ENCODE results near the gene FPGS.
A peak's percentile ranks its signal among the peaks of the same experiment; 100 is the strongest.
"Not testable (repeated sequence)": the region's sequence is repeated elsewhere in the genome, so short reads cannot be mapped to it uniquely, and the experiment has no call there.

The FPGS gene

DNA sequence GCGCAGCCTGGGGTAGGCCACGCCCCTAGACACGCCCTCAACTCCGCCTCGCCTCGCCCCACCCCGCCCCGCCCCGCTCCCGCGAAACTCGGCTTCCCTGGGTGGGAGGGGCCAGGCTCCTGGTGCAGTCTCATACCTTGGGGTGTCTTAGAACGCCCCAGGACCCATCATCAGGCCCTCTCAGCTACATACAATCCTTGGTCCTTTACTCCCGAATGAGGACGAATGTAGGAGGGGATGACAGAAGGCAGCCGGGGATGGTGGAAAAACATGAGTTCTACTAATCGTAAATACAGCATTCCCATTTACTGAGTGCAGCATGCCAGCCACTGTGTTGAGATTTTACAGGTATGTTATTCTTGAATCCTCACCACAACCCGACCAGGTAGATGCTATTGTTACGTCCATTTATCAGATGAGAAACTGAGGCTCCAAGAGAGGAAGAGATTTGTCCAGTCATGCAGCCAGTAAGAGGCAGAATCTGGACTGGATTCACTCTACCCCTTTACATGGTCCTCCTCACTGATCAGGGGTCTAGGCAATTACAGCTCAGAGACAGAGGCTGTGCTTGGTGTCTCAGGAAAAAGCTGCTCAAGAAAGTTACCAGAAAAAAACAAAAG, 31.0 kb upstream of the FPGS start:
- DNase-seq (ENCODE audit: low spot score): no peak

GRCh38 chr9:127772603-127773002, 30.1 kb upstream of the FPGS start:
- no peak for DNase-seq (ENCODE audit: low spot score)

DNA sequence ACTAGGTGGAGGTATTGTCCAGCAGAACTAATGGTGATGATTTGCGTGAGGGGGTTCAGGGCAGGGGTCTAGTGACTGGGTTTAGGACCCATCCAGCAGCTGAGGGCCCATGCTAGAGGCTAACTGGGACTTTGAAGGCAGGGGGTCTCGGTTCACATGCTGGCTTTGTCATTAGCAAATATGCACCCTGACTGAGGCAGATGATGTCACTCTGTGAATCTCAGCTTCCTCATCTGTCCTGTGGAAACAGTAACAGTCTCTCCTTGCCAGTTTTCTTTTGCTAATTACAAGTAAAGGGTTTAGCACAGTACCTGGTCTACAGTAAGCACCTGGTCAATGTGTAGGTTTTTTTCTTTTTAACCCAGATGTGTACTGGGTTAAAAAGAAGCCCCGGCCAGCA, 29.4 kb upstream of the FPGS start:
- DNase-seq (ENCODE audit: low spot score): no peak

DNA sequence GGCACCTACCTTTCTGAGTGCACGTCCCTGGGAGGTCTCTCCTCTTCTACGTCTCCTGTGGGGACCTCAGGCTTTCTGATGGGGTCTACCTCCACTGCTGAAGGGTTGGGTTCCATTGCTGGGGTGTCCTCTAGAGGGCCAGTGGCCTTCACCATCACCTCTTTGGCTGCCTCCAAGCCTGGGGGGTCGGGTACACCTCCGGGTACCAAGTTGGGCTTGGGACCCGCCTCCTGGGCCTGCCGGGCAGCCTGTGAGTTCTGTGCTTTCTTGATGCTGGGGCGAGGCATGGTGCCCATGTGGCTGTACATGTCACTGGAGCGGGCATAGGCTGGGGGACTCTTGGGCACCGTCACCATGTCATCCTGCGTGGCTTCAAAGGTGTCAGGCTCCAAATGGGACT, 28.7 kb upstream of the FPGS start:
- DNase-seq (ENCODE audit: low spot score): no peak

DNA sequence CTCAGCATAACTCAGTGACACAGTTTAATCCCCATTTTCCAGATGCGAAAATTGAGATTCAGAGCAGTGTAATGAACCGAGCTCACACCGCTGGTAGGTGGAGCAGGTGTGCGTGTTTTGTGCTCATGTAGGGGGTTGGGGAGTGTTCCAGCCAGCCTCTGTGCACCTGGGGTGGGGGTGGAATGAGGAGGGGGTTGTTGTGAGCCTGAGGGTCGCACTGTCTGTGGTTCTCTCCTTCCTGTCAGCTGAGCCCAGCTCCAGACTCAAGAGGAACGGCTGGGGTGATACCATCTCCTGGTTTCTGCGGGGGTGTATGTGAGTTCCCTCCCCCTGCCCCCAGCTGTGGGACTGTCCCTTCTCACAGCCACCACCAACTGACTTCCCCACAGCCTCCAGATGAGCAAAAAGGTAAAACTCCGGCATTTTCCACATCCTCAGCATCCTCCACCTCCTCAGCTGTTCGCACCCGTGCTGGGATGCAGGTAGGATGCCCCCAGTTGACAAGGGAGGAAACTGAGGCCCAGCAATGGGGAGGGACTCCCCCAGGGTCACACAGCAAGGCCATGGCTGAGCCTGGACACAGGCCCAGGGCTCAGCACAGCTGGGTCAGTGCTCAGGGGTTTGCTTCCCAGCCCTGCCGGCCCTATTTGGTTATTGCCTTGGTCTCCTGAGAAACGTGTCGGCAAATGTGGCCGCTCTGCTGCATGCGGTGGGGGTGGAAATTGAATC, 26.3 kb upstream of the FPGS start:
- no peak for DNase-seq (ENCODE audit: low spot score)

DNA sequence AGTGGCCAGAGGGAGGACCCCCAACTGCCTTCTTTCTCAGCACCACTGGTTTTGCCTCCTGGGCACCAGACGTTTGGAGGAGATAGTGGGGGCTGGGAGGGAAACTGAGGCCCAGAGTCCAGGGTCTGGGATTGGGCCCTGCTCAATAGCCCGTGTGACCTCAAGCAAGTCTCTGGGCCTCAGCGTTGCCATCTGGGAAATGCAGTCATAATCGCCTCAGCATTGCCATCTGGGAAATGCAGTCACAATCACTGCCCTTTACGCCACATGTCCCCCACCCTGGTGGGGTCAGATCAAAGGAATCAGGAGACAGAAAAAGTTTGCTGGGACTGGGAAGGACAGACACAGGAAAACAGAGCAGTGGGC, 25.8 kb upstream of the FPGS start:
- DNase-seq (ENCODE audit: low spot score): no peak

- DNase-seq (ENCODE audit: low spot score): no peak
Measured at GRCh38 chr9:127777368-127777980, 25.2 kb upstream of the FPGS start.

DNA sequence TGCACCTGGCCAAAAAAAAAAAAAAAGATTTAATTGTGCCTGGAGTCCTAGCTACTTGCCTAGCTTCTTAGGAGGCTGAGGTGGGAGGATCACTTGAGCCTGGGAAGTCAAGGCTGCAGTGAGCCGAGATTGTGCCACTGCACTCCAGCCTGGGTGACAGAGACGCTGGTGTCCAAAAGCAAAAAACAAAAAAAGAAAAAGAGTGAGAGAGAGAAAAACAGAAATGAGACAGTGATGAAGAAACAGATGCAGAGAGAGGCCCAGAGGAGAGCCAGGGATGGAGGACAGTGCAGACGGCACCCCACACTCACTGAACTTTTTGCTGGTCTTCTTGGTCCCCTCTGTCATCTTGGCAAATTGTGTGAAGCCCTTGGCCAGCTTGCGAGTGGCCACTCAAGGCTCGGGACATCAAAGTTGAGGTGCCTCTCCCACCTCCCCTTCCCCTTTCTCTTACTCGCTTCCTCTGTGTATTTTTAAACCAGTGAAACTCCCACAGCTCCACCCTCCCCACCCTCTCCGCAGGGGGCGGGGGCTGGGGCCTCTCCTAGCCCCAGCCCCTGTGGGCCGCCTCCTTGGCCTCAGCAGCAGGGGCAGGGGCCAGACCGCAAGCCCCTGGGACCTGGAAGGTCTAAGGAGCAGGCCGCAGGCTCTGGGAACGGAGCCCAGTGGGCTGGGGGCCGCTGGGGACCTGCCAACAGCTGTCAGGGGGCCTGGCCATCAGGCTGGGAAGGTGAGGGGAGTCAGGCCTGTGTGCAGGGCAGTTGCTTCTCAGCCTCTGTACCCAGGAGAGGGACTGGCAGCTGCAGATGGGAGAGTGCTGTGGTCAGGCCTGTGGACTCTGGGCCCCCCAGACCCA, 24.2 kb upstream of the FPGS start, which contains the start of gene SH2D3C:
TSS of gene SH2D3C (minus strand) at position 387 of the 856 bp plus-strand sequence. CDS start at position 348, 39 bp downstream.
- DNase-seq (ENCODE audit: low spot score): no peak

DNA sequence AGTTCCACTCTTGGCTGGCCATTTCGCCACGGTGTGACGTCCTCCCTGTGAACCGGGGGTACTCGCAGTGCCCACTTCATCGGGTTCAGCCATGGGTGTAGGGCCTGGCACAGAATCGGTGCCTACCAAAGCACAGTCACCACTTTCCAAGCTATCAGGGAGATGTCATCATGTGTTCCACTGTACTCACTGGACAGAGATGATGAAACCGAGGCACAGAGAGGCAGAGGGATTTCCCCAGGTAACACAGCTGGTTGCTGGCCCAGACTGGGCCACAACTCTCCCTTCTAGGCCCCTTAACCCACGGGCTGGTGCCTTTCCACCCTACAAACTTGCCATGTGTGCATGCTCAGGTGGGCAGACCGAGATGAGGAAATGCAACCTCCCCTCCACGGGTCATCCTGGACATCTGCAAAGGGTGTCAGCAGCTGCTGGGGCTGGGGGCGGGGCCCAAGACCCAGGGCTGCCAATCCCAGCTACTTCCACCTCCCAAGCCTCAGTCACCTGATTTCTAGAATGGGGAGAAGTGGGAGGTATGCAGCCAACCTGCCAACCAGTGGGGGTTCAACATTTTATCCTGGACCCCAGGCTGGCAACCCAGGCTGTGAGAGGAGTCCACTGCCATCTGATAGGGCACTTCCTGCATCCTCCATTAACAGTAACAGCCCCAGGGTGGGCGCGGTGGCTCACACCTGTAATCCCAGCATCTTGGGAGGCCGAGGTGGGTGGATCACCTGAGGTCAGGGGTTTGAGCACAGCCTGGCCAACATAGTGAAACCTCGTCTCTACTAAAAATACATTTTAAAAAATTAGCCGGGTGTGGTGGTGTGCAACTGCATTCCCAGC, 23.3 kb upstream of the FPGS start:
- DNase-seq (ENCODE audit: low spot score): no peak

- peak; percentile 79 for DNase-seq (ENCODE audit: low spot score)
Measured at GRCh38 chr9:127780126-127780885, 22.4 kb upstream of the FPGS start.

DNA sequence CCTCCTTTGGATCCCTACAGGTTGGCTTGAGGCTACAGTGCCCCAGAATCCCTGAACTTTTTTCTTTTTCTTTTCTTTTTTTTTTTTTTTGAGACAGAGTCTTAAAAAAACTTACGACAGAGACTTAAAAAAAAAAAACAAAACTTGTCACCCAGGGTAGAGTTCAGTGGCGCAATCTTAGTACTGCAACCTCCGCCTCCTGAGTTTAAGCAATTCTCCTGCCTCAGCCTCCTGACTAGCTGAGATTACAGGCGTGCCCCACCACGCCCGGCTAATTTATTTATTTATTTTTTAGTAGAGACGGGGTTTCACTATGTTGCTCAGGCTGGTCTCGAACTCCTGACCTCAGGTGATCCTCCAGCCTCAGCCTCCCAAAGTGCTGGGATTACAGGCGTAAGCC, 21.8 kb upstream of the FPGS start:
- DNase-seq (ENCODE audit: low spot score): not testable (repeated sequence)

DNA sequence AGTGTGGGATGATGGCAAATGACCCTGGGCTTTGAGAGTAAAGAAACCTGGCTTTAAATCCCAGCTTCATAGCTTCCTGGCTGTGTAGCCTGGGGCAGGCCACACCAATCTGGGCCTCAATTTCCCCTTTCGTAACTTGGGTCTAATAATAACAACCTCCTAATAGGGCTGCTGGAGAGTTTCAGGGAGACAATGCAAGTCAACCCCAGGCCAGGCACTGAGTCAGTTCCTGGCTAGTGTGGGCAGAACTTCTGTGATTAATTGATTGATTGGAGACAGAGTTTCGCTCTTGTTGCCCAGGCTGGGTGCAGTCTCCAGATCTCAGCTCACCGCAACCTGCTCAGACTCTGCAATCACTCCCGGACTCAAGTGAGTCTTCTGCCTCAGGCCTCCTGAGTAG, 20.9 kb upstream of the FPGS start:
- no peak for DNase-seq (ENCODE audit: low spot score)

GRCh38 chr9:127783111-127784008, 19.3 kb upstream of the FPGS start:
- peak; percentile 33 for DNase-seq (ENCODE audit: low spot score)

DNA sequence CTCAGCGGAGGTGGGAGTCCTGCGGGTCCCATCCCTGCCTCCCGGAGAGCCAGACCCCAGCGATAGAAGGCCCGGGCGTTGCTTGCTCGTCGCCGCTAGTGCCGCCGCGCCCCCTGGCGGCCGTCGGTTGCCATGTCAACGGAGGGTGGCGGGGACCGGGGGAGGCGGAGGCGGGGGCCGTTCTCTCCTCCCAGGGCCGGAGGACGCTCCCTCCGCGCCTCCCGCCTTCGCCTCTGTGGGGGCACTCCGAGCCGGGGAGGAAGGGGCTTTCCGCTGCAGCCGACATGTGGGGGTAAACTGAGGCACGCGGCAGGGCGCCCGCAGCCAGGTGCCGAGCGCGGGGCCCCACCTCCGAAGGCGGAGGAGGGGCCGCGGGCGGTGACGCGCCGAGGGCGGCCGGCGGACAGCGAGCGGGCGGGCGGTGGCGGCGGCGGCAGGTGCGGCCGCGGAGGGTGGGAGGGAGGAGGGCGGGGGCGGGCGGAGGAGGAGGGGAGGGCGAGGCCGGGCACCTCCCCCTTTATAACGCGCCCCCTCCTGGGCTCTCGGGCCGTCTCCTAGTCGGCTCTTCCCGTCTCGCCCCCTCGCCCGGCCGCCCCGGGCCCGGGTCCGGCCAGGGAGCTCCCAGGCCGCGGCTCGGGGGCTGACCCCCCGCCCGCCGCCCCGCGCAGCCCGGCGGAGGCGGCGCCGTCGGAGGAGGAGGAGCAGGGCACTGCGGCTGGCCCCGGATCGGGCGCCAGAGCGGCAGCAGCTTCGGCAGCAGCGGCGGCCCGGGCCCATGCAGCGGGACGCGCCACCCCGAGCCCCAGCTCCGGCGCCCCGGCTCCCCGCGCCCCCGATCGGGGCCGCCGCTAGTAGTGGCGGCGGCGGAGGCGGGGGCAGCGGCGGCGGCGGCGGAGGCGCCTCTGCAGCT, 17.4 kb upstream of the FPGS start:
- peak; percentile 82 for DNase-seq (ENCODE audit: low spot score)

DNA sequence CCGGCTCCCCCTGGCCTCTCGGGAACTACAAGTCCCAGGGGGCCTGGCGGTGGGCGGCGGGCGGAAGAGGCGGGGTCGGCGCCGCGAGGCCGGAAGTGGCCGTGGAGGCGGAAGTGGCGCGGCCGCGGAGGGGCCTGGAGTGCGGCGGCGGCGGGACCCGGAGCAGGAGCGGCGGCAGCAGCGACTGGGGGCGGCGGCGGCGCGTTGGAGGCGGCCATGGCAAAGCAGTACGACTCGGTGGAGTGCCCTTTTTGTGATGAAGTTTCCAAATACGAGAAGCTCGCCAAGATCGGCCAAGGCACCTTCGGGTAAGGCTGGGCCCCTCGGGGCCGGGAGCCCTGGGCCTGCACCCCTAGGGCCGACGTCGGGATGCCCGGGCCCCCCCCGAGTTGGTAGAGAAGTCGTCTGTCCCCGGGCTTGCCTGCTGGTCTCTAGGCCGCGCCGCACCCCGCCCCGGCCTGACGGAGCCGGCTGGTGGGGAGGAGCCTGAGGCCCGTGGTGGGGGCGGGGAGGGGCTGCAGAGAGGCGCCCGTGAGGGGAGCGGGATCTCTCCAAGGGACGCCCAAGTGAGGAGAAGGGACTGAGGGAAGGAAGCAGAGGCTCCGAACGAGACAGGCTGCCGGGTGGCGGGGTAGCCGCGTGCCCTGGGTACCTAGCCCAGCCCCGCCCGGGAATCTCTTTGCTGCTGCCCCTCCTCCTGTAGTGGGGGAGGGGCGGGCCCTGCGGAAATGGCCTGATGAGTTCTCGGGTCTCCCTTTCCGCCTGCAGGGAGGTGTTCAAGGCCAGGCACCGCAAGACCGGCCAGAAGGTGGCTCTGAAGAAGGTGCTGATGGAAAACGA, 16.5 kb upstream of the FPGS start, which contains the start of gene CDK9:
TSS of gene CDK9 (plus strand) at position 102 of the 840 bp plus-strand sequence. CDS start at position 217, 115 bp downstream.
- peak; percentile 86 for DNase-seq (ENCODE audit: low spot score)

DNA sequence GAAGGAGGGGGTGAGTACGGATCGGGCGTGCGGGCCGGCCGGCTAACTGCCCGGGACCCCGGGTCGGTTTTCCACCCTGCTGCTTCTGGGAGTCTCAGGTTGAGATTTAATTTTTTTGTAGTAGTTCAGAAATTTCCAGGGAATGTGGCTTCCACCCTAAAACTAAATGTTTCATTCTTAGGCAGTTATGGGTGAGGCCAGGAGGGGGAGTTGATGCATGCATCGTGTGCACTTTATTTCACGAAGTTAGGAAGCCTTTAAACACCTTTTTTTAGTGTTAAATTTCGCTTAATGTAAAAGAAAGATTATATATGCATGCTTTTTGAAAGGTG, 15.9 kb upstream of the FPGS start:
- no peak for DNase-seq (ENCODE audit: low spot score)

DNA sequence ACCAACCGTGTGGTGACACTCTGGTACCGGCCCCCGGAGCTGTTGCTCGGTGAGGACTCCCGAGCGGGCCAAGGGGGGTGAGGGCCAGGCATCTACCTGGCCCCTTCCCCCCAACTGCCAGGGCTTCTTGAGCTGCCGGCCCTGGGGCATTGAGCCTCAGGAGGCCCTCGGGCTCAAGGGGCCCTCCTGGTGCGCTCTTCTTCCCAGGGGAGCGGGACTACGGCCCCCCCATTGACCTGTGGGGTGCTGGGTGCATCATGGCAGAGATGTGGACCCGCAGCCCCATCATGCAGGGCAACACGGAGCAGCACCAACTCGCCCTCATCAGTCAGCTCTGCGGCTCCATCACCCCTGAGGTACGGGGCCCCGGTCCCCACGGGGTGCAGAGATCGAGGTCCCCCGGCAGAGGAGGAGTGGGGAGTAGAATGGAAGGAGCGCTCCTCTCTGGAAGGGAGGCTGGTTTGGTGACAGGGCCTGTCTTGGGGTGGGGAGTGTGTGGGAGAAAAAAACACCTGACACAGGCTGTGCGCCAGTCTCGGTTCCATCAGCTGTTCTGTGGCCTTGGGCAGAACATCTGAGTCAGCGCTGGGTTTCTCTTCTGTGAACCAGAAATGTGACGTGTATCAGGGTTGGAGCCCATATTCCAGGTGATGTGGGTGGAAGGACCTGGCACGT, 14.2 kb upstream of the FPGS start:
- no peak for DNase-seq (ENCODE audit: low spot score)

Measured in globus pallidus (tissue), 1 donor.